NCI-H748 (cell line): ENCODE measurements around the gene PSMB7.
"Not testable (repeated sequence)": the region's sequence is repeated elsewhere in the genome, so short reads cannot be mapped to it uniquely, and the experiment has no call there.

Experiments
- DNase-seq: peaks from one replicate; lab custom pipeline; 2025; ENCODE audit not compliant: unreplicated experiment; lab: John Stamatoyannopoulos, UW

PSMB7 gene

GRCh38 chr9:124443625-124444024, 28.4 kb upstream of the PSMB7 start:
- no peak for DNase-seq

GRCh38 chr9:124442826-124443225, 27.6 kb upstream of the PSMB7 start:
- DNase-seq, result no peak

GRCh38 chr9:124442379-124442778, 27.1 kb upstream of the PSMB7 start:
- no peak for DNase-seq

- no peak for DNase-seq
Observed at GRCh38 chr9:124441291-124441690, 26.0 kb upstream of the PSMB7 start.

- no peak for DNase-seq
Observed at GRCh38 chr9:124440786-124441185, 25.5 kb upstream of the PSMB7 start.

GRCh38 chr9:124439686-124440243, 24.5 kb upstream of the PSMB7 start:
- no peak for DNase-seq

- DNase-seq, result no peak
Observed at GRCh38 chr9:124439086-124439485, 23.8 kb upstream of the PSMB7 start.

- no peak for DNase-seq
Observed at GRCh38 chr9:124438091-124438490, 22.8 kb upstream of the PSMB7 start.

GRCh38 chr9:124437086-124437485, 21.8 kb upstream of the PSMB7 start:
- DNase-seq, result no peak

GRCh38 chr9:124436320-124436719, 21.1 kb upstream of the PSMB7 start:
- no peak for DNase-seq

GRCh38 chr9:124429530-124429867, 14.3 kb upstream of the PSMB7 start:
- DNase-seq, result no peak

- DNase-seq, result no peak
Observed at GRCh38 chr9:124428751-124429529, 13.7 kb upstream of the PSMB7 start.

GRCh38 chr9:124427281-124427680, 12.0 kb upstream of the PSMB7 start:
- no peak for DNase-seq

GRCh38 chr9:124426361-124426760, 11.1 kb upstream of the PSMB7 start:
- DNase-seq, result no peak

- not testable (repeated sequence) for DNase-seq
Observed at GRCh38 chr9:124425733-124426132, 10.5 kb upstream of the PSMB7 start.

- no peak for DNase-seq
Observed at GRCh38 chr9:124423591-124423990, 8.3 kb upstream of the PSMB7 start.

GRCh38 chr9:124423155-124423554, 7.9 kb upstream of the PSMB7 start:
- DNase-seq, result no peak

GRCh38 chr9:124420991-124421543, 5.8 kb upstream of the PSMB7 start:
- peak; percentile 54 for DNase-seq

GRCh38 chr9:124419832-124420489, 4.7 kb upstream of the PSMB7 start:
- DNase-seq, result no peak

- peak; percentile 28 for DNase-seq
Observed at GRCh38 chr9:124415852-124416484, 726 bp upstream of the PSMB7 start.

GRCh38 chr9:124414612-124415011, 630 bp downstream of the PSMB7 start:
- no peak for DNase-seq

GRCh38 chr9:124412228-124412575, 3.0 kb downstream of the PSMB7 start:
- no peak for DNase-seq
